HG02884 (cell line): Measurements from ENCODE around the gene ICAM1.

Source experiments
- ATAC-seq: cut with Tn5 transposase; IDR thresholded peaks from one replicate; pipeline ENCODE4 v1.9.1; 2021; ENCODE audit warnings: mild to moderate bottlenecking, moderate library complexity; ENCODE audit not compliant: unreplicated experiment

The ICAM1 gene

DNA sequence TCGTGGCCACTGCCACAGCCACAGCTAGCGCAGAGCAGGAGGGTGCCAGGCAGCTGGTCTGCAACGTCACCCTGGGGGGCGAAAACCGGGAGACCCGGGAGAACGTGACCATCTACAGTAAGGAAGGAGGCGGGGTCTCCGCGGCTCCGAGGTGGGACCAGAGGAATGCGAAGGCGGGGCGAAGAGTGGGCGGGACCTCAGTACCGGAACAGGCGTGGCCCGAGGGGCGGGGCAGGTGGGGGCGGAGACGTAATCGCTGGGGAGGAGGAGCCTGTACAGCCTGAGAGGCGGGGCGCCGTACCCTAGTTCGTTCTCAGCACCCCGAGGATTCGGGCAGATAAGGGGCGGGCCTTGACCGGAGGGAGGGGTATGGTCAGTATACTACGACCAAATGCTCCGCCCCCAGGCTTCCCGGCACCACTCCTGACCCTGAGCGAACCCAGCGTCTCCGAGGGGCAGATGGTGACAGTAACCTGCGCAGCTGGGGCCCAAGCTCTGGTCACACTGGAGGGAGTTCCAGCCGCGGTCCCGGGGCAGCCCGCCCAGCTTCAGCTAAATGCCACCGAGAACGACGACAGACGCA lies 21.4 kb downstream of the ICAM1 start:
- ATAC-seq, result no peak

DNA sequence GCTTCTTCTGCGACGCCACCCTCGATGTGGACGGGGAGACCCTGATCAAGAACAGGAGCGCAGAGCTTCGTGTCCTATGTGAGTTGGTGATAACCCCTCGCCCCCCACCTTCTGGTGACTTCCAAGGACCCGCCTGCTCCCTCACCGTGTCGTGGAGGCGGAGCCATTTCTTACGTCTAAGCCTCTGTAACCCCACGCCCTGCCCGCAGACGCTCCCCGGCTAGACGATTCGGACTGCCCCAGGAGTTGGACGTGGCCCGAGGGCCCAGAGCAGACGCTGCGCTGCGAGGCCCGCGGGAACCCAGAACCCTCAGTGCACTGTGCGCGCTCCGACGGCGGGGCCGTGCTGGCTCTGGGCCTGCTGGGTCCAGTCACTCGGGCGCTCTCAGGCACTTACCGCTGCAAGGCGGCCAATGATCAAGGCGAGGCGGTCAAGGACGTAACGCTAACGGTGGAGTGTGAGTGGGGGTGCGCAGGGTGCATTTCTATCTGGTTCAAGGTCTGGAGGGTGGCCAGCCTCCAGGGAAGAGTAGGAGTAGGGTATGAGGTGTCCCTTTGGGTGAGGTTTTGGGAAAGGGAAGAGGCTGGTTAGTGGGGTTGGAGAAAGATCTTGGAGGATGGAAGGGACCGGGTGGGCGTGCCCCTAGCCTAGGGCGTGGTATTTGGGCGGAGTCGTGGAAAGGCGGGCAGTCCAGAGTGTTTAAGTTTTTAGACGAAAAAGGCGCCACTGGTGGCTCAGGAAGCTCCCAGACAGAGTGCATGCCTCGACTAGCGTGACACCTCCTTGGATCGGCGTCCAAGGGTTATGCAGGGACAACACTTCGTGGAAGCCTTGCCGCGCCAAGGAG lies 22.1 kb downstream of the ICAM1 start:
- no peak for ATAC-seq

DNA sequence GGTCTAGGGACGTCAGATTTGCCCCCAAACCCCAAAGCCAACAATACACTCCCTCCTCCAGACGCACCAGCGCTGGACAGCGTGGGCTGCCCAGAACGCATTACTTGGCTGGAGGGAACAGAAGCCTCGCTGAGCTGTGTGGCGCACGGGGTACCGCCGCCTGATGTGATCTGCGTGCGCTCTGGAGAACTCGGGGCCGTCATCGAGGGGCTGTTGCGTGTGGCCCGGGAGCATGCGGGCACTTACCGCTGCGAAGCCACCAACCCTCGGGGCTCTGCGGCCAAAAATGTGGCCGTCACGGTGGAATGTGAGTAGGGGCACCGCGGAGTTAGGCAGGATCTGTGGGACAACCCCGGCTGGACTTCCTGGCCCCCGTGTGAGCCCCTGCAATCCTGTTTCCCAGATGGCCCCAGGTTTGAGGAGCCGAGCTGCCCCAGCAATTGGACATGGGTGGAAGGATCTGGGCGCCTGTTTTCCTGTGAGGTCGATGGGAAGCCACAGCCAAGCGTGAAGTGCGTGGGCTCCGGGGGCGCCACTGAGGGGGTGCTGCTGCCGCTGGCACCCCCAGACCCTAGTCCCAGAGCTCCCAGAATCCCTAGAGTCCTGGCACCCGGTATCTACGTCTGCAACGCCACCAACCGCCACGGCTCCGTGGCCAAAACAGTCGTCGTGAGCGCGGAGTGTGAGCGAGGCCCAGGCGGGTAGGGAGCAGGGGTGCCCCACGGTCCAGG lies 22.9 kb downstream of the ICAM1 start:
- ATAC-seq, result no peak

- ATAC-seq, result no peak
Measured at GRCh38 chr19:10294368-10294697, 23.4 kb downstream of the ICAM1 start.

GRCh38 chr19:10295305-10295846 lies 24.5 kb downstream of the ICAM1 start:
- no peak for ATAC-seq

DNA sequence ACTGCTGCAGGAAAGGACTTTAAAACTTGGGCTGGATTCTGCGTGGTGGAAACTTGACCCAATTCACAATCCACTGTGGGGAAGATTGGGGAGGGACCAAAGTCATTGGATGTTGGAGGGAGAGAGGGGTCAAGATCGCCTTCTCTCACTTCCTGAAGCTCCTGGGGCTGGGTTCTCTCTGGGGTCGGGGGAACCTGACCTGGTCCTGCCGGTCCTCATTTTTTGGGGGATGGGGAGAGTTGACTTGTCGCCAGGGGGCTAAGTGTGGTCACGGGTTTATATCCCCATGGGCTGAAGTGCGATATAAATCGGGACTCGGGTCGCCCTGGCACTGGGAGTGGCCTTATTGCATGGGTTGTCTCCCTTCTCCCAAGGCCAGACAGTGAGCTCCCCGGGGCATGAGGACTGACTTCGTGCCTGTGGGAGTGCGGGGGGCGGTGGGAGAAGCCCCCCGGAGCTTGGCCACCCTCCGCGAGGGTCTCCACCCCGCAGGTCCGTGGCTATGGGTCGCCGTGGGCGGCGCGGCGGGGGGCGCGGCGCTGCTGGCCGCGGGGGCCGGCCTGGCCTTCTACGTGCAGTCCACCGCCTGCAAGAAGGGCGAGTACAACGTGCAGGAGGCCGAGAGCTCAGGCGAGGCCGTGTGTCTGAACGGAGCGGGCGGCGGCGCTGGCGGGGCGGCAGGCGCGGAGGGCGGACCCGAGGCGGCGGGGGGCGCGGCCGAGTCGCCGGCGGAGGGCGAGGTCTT lies 25.1 kb downstream of the ICAM1 start:
- no peak for ATAC-seq

DNA sequence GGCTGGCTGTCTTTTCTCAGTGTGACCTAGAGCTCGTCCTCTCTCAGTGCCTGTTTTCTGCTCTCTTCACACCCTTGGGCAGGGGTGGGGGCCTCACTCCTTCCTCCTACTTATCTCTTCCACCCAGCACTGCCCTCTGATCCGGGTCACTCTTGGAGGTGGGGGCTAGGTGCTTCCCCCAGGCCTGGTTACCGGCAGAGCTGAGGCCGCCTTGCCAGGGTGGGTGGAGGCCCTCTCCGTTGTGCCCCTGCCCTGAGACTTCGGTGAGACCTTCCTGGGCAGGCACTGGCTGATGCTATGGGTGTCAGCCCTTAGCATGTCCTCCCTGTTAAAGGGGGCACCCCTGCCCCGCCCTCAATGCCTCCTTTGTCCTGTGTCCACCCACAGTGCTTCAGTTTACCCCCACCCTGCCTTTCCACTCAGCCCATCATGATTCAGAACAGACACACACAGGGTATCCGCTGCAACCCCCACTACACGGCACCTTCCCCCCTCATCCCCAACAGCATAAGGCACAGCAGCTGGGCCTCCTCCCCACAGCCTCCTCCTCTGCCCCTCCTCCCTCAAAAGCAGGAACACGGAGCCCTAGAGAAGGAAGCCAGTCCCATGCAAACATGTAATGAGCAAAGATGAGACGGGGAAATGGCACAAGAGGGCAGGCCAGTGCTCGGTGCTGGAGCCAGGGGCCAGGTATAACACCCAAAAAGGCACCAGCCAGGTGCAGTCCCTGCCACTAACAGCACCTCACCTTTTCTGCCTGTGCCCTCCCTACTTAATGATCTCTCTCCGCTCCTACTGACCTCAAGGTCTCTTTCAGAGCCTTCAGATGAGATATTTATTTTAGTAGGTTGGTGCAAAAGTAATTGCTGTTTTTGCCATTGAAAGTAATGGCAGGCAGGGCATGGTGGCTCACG lies 28.9 kb downstream of the ICAM1 start:
- ATAC-seq, result no peak

DNA sequence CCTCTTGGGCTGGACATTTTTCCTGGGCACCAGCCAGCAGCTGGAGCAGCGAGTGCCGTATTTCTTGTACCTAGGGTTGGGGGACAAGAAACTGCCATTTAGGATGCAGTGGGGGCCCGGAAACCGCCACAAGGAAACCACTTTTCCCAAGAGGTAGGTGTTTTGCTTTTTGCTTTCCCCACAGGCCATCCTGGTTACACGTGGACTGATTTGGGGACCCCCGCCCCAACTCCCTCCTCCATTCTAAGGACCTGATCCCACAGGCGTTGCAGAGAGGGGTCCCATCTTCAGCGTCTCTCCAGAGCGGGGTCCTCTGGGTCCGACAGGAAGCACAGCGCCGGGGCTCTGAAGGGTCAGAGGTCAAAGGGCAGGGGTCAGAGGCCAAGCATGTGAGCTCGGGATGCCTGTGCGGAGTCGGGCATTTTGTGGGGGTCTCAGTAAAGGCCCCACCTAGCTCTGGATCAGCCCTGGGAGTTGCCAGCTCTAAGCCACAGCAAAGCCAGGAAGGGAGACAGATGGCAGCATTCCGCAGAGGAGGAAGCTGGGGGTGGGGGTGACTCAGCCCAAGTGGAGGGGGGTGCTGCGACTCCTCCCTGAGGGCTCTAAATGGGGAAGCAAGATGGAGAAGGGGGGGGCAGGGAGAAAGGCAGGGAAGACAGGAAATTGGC lies 34.4 kb downstream of the ICAM1 start:
- ATAC-seq, result no peak

DNA sequence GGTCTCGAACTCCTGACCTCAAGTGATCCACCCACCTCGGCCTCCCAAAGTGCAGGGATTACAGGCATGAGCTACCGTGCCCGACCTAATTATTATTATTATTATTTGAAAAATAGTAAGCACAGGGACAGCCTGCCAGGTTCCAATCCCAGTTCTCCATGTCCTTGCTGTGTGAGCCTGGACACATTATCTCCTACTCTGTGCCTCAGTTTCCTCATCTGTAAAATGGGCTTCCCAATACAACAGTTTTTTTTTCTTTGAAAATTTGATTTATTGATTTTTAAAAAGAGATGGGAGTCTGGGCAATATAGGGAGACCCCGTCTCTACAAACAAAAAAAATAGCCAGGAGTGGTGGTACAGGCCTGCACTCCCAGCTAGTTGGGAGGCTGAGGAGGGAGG lies 35.4 kb downstream of the ICAM1 start:
- no peak for ATAC-seq

DNA sequence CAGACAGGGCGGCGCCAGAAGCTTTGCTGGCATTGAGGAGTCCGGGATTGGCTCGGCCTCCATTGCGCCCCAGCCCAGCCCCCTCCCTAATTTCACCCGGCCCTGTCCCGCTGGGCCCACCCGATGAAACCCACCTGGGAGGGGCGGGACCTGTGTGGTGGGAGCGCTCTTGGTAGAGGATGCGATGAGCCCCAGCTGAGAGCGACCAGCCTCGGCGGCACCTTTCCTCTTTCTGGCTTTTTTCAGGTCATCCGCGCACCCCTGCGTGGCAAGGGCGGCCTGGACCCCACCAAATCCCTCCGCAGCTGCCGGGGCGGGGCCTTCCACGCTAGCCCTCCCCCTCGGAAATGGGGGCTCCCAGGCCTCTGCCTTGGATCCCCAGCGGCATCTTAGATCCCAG lies 38.5 kb downstream of the ICAM1 start, which contains the start of gene ZGLP1:
Gene ZGLP1, minus strand, starts transcription at position 393 of the 400 bp plus-strand sequence.
- ATAC-seq, result no peak

DNA sequence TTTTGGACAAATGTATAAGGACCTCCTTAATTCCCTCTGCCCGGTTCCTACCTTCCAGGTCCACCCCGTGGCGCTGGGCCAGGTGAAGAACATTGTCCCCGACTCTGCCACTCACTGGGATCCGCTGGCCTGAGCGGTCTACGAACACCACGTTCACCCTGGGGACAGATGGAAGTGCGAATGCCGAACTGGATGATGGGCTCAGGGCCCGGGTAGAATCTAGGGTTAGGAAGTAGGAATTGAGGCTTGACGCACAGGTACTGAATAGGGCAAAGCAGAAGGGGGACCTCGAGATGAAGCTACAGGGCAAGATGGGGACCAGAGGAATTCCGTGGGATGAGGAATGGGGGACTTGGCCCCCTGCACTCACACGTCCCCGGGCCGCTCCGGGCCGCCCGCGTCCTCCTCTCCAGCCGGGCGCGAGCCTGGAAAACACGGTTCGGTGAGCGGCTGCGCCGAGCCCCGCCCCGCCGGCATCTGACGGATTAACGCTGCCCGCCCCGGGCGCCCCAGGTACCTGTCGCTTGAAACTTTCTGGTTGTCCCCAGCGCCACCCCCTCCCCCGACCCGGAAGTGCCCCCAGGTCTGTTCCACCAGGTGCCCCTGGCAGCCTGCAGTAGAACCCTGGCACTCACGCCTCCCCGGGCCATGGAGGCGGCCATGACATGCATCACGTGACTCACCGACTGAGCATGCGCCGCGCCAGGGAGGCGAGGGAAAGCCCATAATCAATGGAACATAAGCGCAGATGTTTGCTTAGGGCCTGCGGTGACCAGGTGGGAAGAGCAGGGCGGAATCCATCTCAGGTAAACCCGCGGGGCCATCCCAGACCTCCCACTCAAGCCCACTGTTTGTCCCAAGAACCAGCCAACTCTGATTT lies 44.7 kb downstream of the ICAM1 start, which contains the start of gene FDX2:
Gene FDX2, minus strand, starts transcription at position 681 of the 880 bp plus-strand sequence. Its CDS starts 19 bp downstream, at position 662.
- ATAC-seq, result no peak

GRCh38 chr19:10316229-10317044 lies 45.5 kb downstream of the ICAM1 start:
- no peak for ATAC-seq

GRCh38 chr19:10317045-10317856 lies 46.3 kb downstream of the ICAM1 start:
- no peak for ATAC-seq

DNA sequence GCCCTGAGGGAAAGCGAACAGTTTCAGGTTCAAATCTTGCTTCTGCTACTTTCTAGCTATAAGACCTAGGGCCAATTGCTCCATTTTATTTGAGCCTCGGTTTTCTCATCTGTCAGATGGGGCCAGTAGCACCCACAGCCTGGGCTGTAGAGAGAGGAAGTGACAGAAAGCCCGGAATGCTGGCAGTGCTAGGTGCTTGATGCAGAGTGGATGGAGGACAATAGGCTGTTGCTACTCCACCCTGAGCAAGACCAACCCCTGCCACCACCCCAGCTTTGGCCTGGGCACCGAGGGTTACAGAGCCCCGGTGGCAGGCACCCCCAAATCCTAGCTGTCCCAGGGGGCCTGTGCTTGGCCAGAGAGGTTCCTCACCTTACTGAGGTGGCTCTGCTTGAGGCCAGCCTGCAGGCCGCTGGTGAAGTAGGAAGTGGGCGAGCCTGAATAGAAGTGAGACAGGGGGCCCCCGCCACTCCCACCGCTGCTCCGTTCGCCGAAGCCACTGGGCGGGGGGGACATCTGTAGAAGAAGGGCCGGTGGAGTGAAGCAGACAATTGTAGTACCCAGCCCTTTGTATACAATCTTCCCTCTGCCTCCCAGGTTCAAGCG lies 47.0 kb downstream of the ICAM1 start:
- no peak for ATAC-seq

DNA sequence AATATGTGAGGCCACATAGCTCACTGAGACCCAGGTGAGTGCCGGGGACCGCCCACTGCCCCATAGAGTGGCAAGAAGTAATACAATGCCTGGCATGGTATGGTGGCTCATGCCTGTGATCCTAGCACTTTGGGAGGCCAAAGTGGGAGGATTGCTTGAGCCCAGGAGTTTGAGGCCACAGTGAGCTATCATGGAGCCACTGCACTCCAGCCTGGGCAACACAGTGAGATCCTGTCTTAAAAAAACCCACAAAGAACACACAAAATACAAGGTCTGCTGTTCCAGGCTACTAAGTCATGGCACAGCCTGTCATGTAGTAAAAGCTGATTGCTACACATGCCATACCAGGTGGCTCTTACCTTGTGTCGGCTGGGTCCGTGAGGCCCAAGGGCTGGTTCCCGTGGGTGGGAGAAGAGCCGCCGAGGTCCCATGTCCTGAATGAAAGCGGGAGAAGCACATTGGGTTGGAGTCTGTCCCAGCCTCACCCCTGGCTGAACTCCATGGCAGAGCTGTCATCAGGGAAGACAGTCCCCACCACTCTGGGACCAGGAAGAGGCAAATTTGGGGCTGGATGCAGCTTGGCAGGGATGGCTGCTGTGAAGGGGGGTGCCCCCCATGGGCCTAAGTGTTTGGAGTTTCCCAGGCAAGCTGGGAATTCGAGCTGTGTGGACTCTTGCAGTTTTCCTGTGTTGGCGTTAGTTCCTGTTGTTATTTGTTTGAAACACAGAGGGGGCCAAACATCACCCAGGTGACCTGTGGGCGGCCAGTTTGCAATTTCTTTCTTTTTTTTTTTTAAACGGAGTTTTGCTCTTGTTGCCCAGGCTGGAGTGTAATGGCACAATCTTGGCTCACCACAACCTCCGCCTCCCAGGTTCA lies 48.1 kb downstream of the ICAM1 start:
- ATAC-seq, result no peak
